ENCODE results near the gene PCDHGA1.
A peak's percentile ranks its signal among the peaks of the same experiment; 100 is the strongest.
"Not testable (repeated sequence)": the region's sequence is repeated elsewhere in the genome, so short reads cannot be mapped to it uniquely, and the experiment has no call there.

PCDHGA1 gene

DNA sequence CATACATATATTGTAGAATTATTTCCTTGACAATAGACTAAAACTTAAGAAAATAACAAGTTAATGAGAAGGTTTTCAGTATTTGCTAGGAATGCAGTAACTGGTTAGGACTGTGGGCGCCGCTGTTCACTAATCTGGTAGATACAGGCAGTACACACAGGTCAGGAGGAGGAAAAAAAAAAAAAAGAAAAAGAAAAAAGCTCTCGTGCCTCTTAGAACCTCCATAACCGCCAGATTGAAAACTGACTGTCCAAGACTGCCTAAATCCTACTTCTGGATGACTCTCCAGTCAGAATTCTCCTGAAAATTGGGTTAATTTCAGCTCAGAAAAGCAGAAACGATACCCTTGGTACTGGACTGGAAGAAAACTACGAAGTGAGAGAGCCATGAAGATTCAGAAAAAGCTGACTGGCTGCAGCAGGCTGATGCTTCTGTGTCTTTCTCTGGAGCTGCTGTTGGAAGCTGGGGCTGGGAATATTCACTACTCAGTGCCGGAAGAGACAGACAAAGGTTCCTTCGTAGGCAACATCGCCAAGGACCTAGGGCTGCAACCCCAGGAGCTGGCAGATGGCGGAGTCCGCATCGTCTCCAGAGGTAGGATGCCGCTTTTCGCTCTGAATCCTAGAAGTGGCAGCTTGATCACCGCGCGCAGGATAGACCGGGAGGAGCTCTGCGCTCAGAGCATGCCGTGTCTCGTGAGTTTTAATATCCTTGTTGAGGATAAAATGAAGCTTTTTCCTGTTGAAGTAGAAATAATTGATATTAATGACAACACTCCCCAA, at the start of gene PCDHGA1:
TSS of gene PCDHGA1 (plus strand) at position 216 of the 782 bp plus-strand sequence.
- DNase-seq: peak in 1 of 2 donors; percentile 20

DNA sequence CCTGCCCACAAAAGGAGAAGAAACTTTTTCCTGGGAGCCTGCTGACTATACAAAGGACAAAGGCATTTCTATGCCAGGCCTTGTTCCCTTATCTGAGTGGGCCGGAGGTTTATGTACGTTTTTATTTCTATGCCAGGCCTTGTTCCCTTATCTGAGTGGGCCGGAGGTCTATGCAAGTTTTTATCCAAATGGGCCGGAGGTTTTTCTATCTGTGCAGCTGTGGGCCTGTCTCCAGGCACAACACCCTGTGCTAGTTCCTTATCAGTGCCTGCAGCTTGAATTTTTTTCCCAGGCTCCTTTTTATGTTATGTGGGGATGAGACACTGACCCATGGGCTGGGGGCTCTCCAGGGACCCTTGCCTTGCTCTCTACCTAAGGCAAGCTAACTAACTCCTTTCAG, 31.9 kb upstream of the PCDHGA1 start:
- DNase-seq: no peak

DNA sequence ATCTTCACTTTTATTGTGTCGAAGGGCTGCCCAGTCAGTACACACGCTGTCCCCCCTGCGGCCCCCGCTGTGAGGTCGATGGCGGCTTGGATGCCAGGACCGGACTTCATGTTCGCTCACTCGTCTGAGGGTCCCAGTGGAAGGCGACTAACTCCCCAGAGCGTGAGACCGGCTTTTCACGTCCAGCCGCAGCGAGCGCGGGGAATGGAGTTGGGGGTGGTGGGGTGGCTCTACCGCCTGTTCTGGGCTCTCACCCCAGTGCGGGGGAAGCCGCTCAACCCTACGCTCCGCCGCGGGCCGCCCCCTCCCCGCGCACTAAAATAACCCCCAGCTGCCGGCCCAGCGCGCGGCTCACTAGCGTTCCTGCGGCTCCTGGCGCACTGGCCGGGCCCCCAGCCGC, 26.6 kb upstream of the PCDHGA1 start, which contains the start of gene SLC25A2:
TSS of gene SLC25A2 (minus strand) at position 294 of the 400 bp plus-strand sequence. CDS start at position 110, 184 bp downstream.
- DNase-seq: no peak

DNA sequence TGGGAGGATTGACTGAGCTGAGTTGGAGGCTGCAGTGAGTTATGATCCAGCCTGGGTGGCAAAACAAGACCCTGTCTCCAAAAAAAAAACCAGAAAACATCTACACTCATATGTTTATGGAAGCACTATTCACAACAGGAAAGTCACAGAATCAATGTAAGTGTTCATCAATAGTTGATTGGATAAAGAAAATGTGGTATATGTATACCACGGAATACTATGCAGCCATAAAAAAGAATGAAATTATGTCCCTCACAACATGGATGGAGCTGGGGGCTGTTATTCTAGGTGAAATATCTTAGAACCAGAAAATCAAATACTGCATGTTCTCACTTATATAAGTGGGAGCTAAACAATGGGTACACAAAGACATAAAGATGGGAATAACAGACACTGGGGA, 23.7 kb upstream of the PCDHGA1 start:
- no peak for DNase-seq

DNA sequence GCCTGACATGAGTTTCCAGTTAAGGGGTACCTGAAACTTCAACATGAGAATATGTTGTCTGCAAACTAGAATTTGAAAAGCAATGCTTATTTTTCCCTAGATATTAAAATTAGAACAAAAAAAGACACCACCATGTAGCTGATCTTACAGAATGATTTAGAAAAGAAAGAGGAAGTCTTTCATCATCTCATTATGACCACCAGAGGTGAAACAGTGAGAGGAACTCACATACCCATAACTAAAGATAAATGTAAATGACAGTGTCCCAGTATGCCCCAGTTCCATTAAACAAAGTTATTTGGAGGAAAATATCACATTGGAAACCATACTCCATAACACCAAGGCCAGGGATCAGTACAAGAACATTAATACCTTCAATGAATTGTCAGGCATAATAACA, 16.6 kb upstream of the PCDHGA1 start:
- DNase-seq: no peak

DNA sequence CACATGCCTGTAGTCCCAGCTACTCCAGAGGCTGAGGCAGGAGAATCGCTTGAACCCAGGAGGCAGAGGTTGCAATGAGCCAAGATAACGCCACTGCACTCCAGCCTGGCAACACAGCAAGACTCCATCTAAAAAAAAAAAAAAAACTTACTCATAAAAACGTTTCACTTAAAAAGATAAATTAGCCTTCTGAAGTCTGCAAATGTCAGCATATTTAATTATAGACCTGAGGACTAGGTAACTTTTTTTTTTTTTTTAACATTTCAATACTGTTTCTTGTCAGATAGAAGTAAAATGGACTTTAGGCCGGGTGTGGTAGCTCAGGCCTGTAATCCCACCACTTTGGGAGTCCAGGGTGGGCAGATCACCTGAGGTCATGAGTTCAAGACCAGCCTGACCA, 13.4 kb upstream of the PCDHGA1 start:
- not testable (repeated sequence) for DNase-seq

DNA sequence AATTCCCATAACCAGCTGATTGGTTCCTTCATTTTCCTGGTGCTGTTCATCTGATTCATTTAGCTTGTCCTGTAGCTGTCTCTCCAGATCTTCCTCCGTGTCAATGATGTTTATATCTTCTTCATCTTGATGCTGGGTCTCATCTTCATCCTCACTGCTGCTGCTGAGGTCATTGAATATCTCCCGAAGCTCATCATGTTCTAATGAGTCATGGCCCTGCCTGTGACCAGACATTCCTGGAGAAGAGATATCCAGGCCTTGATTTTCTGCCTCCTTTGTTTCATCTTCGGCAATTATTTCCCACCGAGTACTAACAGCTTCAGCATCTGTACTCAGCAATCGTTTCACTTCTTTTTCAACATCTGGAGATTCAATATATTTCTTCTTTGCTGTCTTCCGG, 11.1 kb upstream of the PCDHGA1 start:
- DNase-seq: no peak

DNA sequence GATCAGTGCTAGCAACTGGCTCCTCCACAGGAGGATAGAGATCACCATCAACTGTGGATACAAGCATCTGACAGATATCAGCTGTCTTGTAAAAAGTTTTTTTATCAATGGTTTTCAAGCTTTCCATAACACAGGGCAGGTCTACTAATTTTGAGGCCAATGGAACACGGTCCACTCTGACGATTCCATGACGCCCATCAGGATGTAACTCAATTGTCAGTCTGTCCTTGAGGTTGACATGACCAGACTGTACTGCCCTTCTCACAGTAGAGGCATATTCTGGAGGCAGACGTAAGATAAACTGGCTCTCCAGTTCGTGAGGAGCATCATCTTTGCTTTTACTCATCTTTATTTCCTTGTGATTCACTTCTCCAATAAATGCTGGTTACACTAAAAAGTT, 10.6 kb upstream of the PCDHGA1 start:
- no peak for DNase-seq

DNA sequence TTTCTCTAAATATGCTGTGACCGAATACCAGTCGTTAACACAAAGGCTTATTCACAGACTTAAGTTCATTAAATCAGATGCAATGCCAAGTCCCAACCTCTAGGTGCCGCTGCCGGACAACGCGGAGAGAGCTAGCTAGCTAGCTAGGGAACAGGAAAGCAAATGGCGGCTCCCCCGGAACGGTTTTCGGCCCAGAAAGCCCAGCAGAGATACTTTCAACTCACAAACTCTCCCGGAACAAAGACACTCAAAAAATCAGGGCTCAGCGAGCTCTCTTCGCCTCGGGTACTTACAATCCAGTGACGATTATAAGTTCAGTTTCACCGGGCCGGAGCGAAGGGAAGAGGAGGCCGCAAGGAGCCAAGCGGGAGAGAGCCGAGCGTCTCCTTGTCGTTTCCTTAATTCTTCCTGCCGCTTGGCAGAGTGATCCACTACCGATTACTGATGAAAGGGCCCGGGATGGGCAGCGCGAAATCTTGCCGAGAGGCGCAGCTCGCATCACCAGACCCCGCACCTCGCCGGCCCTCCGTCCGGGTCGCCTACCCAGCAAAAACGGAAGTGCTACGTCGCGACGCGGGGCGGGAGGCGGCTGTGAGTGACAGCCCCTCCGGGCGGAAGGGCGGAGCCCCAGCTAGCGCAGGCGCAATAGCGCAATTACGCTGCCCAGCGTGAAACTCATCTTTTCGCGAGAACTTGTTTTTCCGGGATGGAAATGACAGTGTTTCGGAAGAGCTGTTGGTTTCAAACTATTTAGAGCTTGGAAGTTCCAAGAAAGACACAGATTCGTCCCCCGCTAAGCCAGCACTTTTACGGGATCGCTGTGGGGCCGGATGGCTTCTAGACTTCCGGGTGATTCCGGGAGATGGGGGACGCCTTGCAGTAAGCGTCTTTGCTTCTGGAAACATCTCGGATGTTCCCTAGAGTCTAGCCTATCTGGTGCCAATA, 9.8 kb upstream of the PCDHGA1 start, which contains the start of gene TAF7:
TSS of gene TAF7 (minus strand) at position 560 of the 945 bp plus-strand sequence. CDS start 740 bp downstream, outside the sequence.
- peak; percentile 92 to 94 for DNase-seq

DNA sequence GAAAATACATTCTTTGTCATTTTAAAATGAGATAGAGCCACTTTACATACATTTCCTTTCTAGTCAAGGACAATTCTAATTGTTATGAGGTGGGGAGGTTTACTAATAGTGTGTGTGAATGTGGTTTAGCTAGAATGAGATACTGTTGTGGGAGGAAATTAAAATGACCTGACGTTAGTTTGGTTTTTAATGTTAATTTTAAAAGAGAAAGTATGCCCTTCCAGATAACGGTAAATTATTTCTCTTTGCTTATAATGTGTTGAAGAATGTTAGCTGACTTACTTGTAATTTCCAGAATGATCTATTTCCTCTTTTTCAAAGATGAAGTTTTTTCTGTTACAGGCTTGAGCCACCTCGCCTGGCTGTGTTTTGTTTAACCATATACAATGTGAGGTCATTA, 8.1 kb upstream of the PCDHGA1 start:
- no peak for DNase-seq

DNA sequence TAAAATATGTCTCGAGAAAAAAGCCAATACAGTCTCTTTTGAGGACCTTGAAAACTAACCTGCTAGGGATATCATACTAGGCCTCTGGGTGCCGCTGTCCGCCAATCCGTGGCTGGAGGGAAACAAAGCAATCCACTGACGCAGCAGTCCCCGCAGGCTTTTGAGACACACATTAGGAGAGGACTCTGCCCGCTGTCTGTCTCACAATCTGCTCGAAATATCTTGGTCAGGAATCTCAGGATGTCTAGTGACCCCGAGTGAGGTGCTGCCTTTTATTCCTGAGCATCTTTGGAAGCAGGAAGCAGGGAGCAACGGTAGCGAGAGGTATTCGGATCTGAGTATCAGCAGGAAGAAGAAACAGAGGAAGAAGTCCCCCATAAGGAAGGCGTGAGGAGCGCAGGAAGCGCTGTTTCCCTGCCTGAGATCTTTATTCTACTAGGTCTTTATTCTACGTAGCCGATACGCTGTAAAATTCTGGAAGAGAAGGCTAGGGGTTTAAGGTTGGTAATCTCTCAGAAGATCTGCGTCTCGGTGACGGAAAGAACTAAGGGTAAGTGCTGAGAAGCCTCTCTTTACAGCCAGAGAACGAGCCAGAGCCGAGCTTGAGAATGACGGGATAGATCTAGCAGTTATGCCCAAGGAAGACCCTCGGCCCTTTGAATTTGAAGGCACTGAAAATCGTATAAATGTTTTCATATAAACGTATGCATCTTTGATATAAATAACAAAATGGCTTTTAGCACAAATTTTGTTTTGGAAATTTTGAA, 4.0 kb upstream of the PCDHGA1 start:
- DNase-seq: peak; percentile 67 to 70

DNA sequence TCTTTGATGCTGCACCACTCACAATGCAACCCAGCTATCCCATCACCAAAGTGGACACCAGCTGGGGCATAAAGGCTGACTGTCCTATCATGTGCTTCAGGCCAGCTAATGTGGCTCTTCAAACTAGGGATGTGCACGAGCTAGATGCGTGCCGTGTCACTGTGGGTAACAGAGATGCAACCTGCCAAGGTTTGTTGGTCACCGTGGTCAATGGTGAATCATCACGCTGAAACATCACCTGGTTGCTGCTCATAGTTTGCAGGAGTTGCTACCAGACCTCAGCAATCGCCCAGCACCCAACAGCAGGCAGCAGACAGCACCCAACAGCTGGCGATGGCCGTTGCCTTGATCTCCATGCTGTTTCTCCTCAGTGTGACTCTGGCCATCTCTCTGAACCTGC, 2.1 kb upstream of the PCDHGA1 start:
- DNase-seq: no peak

DNA sequence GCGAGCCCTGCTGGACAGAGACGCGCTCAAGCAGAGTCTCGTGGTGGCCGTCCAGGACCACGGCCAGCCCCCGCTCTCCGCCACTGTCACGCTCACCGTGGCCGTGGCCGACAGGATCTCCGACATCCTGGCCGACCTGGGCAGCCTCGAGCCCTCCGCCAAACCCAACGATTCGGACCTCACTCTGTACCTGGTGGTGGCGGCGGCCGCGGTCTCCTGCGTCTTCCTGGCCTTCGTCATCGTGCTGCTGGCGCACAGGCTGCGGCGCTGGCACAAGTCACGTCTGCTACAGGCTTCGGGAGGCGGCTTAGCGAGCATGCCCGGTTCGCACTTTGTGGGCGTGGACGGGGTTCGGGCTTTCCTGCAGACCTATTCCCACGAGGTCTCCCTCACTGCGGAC, 2.3 kb downstream of the PCDHGA1 start:
- DNase-seq: not testable (repeated sequence)

DNA sequence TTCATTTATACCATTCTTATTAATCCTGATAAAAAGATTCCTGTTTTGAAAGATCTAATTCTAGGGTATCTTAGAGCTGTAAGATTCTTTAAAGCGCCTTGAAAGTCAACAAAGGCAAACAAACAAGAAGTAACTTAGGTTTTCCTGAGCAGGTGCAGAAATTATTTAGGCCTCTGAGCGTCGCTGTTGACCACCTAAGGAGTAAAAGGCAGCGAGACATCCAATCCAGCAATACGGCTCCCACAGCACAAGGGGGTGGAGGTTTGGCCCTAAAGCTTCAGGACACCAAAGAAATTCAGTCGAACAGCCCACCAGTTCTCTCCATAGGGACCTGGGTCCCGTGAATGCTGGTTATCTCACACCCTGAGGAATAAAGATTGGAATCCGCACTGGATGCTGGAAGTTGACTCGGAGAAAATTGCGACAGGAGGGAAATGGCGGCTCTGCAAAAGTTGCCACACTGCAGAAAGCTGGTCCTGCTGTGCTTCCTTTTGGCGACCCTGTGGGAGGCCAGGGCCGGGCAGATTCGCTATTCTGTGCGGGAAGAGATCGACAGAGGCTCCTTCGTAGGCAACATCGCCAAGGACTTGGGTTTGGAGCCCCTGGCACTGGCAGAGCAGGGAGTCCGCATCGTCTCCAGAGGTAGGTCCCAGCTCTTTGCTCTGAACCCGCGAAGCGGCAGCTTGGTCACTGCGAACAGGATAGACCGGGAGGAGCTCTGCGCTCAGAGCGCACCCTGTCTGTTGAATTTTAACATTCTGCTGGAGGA, 8.4 kb downstream of the PCDHGA1 start, which contains the start of gene PCDHGA2:
TSS of gene PCDHGA2 (plus strand) at position 223 of the 769 bp plus-strand sequence.
- no peak for DNase-seq

DNA sequence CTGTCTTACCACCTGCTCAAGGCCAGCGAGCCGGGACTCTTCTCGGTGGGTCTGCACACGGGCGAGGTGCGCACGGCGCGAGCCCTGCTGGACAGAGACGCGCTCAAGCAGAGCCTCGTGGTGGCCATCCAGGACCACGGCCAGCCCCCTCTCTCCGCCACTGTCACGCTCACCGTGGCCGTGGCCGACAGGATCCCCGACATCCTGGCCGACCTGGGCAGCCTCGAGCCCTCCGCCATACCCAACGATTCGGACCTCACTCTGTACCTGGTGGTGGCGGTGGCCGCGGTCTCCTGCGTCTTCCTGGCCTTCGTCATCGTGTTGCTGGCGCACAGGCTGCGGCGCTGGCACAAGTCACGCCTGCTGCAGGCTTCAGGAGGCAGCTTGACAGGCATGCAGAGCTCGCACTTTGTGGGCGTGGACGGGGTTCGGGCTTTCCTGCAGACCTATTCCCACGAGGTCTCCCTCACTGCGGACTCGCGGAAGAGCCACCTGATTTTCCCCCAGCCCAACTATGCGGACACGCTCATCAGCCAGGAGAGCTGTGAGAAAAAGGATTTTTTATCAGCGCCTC, 10.6 kb downstream of the PCDHGA1 start:
- not testable (repeated sequence) for DNase-seq

DNA sequence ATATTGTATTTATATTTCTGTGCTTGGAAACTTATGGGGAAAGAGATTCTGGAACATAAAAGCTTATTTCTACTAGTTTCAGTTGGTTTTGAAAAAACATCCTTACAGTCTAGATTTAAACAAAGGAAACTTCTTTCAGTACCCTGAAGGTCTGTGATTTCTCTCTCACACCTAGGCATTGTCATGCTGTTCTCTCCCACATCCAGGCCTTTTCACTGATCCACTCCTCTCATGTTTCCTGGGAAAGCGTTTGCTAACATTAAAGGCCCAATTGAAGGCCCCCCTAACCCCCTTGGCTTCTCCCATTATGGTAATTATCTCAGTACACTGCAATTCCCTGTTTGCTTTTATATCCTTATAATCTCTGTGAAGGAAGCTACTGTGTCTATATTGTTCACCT, 12.5 kb downstream of the PCDHGA1 start:
- DNase-seq: no peak

DNA sequence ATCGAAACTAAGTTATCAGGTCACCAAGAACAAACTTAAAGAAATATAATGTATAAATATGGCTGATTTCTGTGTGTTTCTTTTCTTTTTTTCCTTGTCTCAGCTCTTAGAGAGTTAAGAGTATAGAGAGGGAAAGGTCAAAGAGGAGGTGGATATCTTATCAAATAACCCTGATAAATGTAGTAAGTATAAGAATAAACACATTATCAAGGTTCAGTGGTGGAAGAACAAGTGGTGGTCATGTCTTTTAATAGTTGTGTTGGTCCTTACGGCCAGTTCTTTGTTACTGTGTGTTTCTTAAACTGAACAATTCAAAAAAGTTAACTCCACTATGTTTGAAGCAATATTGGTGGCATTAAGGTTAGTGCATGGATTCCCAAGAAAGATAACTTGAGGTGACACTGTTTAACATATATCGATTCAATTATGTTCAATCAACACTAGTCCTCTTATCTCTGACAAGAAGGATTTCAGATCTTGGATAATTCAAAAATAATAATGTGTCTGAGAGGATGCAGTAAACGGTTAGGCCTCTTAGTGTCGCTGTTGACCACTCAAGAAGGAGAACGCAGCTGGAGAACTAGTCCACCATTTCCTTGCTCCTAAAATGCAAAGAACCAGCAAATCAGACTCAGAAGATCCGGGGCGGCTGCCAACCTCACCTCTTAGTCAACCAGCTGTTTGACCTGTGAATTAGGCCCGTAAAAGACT, 13.1 kb downstream of the PCDHGA1 start, which contains the start of gene PCDHGA3:
TSS of gene PCDHGA3 (plus strand) at position 588 of the 711 bp plus-strand sequence. CDS start 205 bp downstream, outside the sequence.
- no peak for DNase-seq

DNA sequence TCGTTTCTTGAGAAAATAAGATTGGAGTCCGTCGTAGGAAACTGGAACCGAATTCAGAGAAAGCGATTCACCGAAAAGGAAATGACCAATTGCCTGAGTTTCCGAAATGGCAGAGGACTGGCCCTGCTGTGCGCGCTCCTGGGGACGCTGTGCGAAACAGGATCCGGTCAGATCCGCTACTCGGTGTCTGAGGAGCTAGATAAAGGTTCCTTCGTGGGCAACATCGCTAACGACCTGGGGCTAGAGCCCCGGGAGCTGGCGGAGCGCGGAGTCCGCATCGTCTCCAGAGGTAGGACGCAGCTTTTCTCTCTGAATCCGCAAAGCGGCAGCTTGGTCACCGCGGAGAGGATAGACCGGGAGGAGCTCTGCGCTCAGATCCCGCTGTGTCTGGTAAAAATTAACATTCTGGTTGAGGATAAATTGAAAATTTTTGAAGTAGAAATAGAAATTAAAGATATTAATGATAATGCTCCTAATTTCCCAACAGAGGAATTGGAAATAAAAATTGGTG, 13.7 kb downstream of the PCDHGA1 start:
- DNase-seq: no peak

DNA sequence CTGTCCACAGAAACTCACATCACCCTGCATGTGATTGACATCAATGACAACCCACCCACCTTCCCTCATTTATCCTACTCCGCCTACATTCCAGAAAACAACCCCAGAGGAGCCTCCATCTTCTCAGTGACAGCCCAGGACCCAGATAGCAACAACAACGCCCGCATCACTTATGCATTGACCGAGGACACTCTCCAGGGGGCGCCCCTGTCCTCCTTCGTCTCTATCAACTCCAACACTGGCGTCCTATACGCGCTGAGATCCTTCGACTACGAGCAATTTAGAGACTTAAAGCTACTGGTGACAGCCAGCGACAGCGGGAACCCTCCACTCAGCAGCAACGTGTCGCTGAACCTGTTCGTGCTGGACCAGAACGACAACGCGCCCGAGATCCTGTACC, 15.0 kb downstream of the PCDHGA1 start:
- no peak for DNase-seq

DNA sequence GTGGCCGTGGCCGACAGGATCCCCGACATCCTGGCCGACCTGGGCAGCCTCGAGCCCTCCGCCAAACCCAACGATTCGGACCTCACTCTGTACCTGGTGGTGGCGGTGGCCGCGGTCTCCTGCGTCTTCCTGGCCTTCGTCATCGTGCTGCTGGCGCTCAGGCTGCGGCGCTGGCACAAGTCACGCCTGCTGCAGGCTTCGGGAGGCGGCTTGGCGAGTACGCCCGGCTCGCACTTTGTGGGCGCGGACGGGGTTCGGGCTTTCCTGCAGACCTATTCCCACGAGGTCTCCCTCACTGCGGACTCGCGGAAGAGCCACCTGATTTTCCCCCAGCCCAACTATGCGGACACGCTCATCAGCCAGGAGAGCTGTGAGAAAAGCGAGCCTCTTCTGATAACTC, 15.7 kb downstream of the PCDHGA1 start:
- DNase-seq: not testable (repeated sequence)
